Spinal cord (tissue), 10 donors: ENCODE measurements around the gene C3orf20. TPM values are rescaled to one million over a fixed set of nuclear protein-coding genes. Genes with fewer than 3 reads are reported as not detected.

Experiments
- DNase-seq, 6 donors: peaks; one replicate each; pipeline versions ENCODE4 v3.0.0 to v3.0.0-alpha.2; 2013 to 2015; ENCODE audit warnings: low spot score in 6 of 6, low read depth in 4 of 6
- H3K27ac ChIP-seq: one replicate; pipeline ENCODE4 v1.5.1; 2013; ENCODE audit warnings: low read depth, low read length, control low read depth
- H3K27me3 ChIP-seq: one replicate; pipeline ENCODE4 v1.6.1; 2013; ENCODE audit warnings: low read length; ENCODE audit not compliant: control insufficient read depth, insufficient read depth
- H3K36me3 ChIP-seq: one replicate; pipeline ENCODE4 v1.6.1; 2013; ENCODE audit warnings: low read length; ENCODE audit not compliant: control insufficient read depth, insufficient read depth
- H3K4me1 ChIP-seq: one replicate; pipeline ENCODE4 v1.6.1; 2013; ENCODE audit warnings: low read length; ENCODE audit not compliant: control insufficient read depth, insufficient read depth
- H3K4me3 ChIP-seq: one replicate; pipeline ENCODE4 v1.5.1; 2013; ENCODE audit warnings: low read depth, low read length, control low read depth
- H3K9me3 ChIP-seq: one replicate; pipeline ENCODE4 v1.6.1; 2013; ENCODE audit warnings: low read length; ENCODE audit not compliant: control insufficient read depth, insufficient read depth
- WGBS: methylation state at CpG from one replicate; pipeline ENCODE4 v1.1.5; 2013; ENCODE audit warnings: missing lambda C conversion rate; ENCODE audit not compliant: insufficient coverage; 5-methylcytosine and 5-hydroxymethylcytosine counted together
- long read RNA-seq, 4 donors: transcript quantifications; one replicate each; lab custom pipeline, GENCODE V29; 2026
- polyA plus RNA-seq, 2 donors: library from polyadenylated mRNA; unstranded; fragments of 120-200 nt; gene quantifications; one replicate each; pipeline ENCODE4 v1.2.1, GENCODE V29; 2013; ENCODE audit not compliant: insufficient read length in 2 of 2
- total RNA-seq, 2 donors: library from RNA; depleted of rRNA in 1 of 2; stranded (reverse); fragments of 120-200 nt in 1 of 2; fragments of >200 nt in 1 of 2; gene quantifications; one replicate each; pipeline versions ENCODE4 v1.2.3 to v1.2.4, GENCODE V29; 2013 to 2014
- donor health status: healthy.

The C3orf20 gene
- total RNA-seq (under 1 TPM; 0.06 to 0.20 TPM), polyA plus RNA-seq (under 1 TPM; 0.12 to 0.33 TPM)
- long read RNA-seq, donor 1 = 0 reads
- long read RNA-seq, donor 2 = 0 reads
- long read RNA-seq, donor 3 = 0 reads
- long read RNA-seq, donor 4 = 0 reads

- H3K27ac ChIP-seq = no peak within 1 kb of the TSS
- WGBS = 68% methylated on average over 5 of the region's 7 CpGs
- peak in 1 of 6 donors; percentile 32 for DNase-seq
- H3K9me3 ChIP-seq = no peaks in the 10 kb centered on the region
- peaks cover 17% of the 10 kb centered on the region for H3K36me3 ChIP-seq
- no peak within 1 kb of the TSS for H3K4me3 ChIP-seq
- no peaks in the 10 kb centered on the region for H3K27me3 ChIP-seq
- peaks cover 4% of the 10 kb centered on the region for H3K4me1 ChIP-seq
Measured at GRCh38 chr3:14674841-14675240, at the start of gene C3orf20. Gene C3orf20, plus strand, starts transcription at chr3:14675141. Its CDS starts 7,573 bp downstream, at chr3:14682714.

GRCh38 chr3:14625443-14625842 lies 49.5 kb upstream of the C3orf20 start:
- H3K9me3 ChIP-seq = no peaks in the 10 kb centered on the region
- WGBS = 82% methylated on average over 5 of the region's 6 CpGs
- peaks cover 19% of the 10 kb centered on the region for H3K4me1 ChIP-seq

GRCh38 chr3:14627815-14628214 lies 47.1 kb upstream of the C3orf20 start:
- H3K36me3 ChIP-seq = no peaks in the 10 kb centered on the region
- no peaks in the 10 kb centered on the region for H3K27me3 ChIP-seq
- H3K4me3 ChIP-seq = no peak overlapping the region
- no peaks in the 10 kb centered on the region for H3K9me3 ChIP-seq
- peaks cover 8% of the 10 kb centered on the region for H3K4me1 ChIP-seq
- no peak overlapping the region for H3K27ac ChIP-seq
- 76% methylated on average over 6 of the region's 6 CpGs for WGBS
- DNase-seq = no peak

More at GRCh38 chr3:14625443-14625842, 49.5 kb upstream of the C3orf20 start:
- Histone ChIP-seq H3K27me3 (no peaks in the 10 kb centered on the region), H3K36me3 (no peaks in the 10 kb centered on the region), H3K27ac (no peak overlapping the region), H3K4me3 (no peak overlapping the region)
- DNase-seq = no peak

GRCh38 chr3:14628406-14628805 lies 46.5 kb upstream of the C3orf20 start:
- DNase-seq = no peak
- Histone ChIP-seq H3K4me1 (peaks cover 2% of the 10 kb centered on the region), H3K27ac (no peak overlapping the region), H3K27me3 (no peaks in the 10 kb centered on the region), H3K36me3 (no peaks in the 10 kb centered on the region), H3K9me3 (no peaks in the 10 kb centered on the region), H3K4me3 (no peak overlapping the region)
- 77% methylated on average over 4 of the region's 4 CpGs for WGBS

GRCh38 chr3:14630404-14631100 lies 44.4 kb upstream of the C3orf20 start:
- DNase-seq = peak in 1 of 6 donors; percentile 37
- no peak overlapping the region for H3K27ac ChIP-seq
- no peak overlapping the region for H3K4me3 ChIP-seq
- no peaks in the 10 kb centered on the region for H3K36me3 ChIP-seq
- whole genome bisulfite sequencing = 66% methylated on average over 6 of the region's 9 CpGs
- no peaks in the 10 kb centered on the region for H3K27me3 ChIP-seq
- no peaks in the 10 kb centered on the region for H3K4me1 ChIP-seq
- no peaks in the 10 kb centered on the region for H3K9me3 ChIP-seq

- Histone ChIP-seq H3K36me3 (no peaks in the 10 kb centered on the region), H3K4me1 (no peaks in the 10 kb centered on the region), H3K4me3 (no peak overlapping the region), H3K27me3 (no peaks in the 10 kb centered on the region), H3K9me3 (no peaks in the 10 kb centered on the region), H3K27ac (no peak overlapping the region)
- DNase-seq = no peak
- WGBS = 95% methylated on average over 2 of the region's 5 CpGs
Measured at GRCh38 chr3:14631101-14631497, 43.8 kb upstream of the C3orf20 start.

- Histone ChIP-seq H3K27ac (no peak overlapping the region), H3K4me3 (no peak overlapping the region)
- whole genome bisulfite sequencing = 82% methylated on average over 3 of the region's 8 CpGs
Measured at GRCh38 chr3:14631687-14632441, 43.1 kb upstream of the C3orf20 start.

GRCh38 chr3:14632442-14632930 lies 42.5 kb upstream of the C3orf20 start:
- H3K4me3 ChIP-seq = no peak overlapping the region
- no peaks in the 10 kb centered on the region for H3K36me3 ChIP-seq
- WGBS = 43% methylated on average over 4 of the region's 4 CpGs
- H3K4me1 ChIP-seq = no peaks in the 10 kb centered on the region
- no peaks in the 10 kb centered on the region for H3K9me3 ChIP-seq
- no peak for DNase-seq
- no peaks in the 10 kb centered on the region for H3K27me3 ChIP-seq
- H3K27ac ChIP-seq = no peak overlapping the region

More at GRCh38 chr3:14631687-14632441, 43.1 kb upstream of the C3orf20 start:
- no peaks in the 10 kb centered on the region for H3K4me1 ChIP-seq
- no peaks in the 10 kb centered on the region for H3K27me3 ChIP-seq
- H3K9me3 ChIP-seq = no peaks in the 10 kb centered on the region
- no peaks in the 10 kb centered on the region for H3K36me3 ChIP-seq
- DNase-seq = no peak

- Histone ChIP-seq H3K4me3 (no peak overlapping the region), H3K27me3 (no peaks in the 10 kb centered on the region), H3K4me1 (no peaks in the 10 kb centered on the region), H3K36me3 (no peaks in the 10 kb centered on the region), H3K27ac (no peak overlapping the region), H3K9me3 (no peaks in the 10 kb centered on the region)
- no peak for DNase-seq
- 89% methylated on average over 5 of the region's 6 CpGs for WGBS
Measured at GRCh38 chr3:14633417-14633816, 41.5 kb upstream of the C3orf20 start.
